Measurements from ENCODE around the gene SPACA7. TPM values are rescaled to one million over a fixed set of nuclear protein-coding genes. Genes with fewer than 3 reads are reported as not detected.

SPACA7 gene
- total RNA-seq, 4 donors from 2014 or later: not detected

DNA sequence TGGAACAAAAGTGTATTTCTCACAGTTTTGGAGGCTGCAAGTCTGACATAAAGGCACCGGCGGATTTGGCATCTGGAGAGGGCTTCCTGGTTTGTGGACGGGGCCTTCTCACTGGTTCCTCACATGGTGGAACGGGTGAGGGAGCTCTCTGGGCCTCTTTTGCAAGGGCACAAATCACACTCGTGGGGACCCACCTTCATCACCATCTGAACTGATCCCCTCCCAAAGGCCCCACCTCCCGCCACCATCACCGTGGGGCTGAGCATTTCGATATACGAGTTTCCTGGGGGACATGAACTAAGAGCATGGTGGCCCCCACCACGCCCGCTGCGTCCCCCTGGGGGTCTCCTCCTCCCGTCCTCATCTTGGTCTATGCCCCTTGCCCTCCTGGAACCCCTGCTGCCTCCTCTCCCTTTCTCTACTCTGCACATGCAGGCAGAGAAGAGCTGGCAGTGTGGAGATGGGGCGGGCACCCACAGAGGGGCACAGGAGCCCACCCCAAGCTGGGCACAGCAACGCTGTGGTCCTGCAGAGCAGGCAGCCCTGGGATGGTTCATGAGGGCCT is 20.8 kb upstream of the SPACA7 start:
- DNase-seq (ENCODE audit: low spot score in 2 of 2): no peak
- Histone ChIP-seq H3K4me1 (no peaks in the 10 kb centered on the region), H3K9me3 (peaks cover 0 to 8% (median 0%) of the 10 kb centered on the region in 4 donors), H3K27ac (no peak overlapping the region), H3K36me3 (no peaks in the 10 kb centered on the region), H3K4me3 (no peak overlapping the region), H3K27me3 (no peaks in the 10 kb centered on the region)
- TF ChIP-seq POLR2A (IDR thresholded peaks at IDR 0.05) (no peak), EP300 (IDR thresholded peaks at IDR 0.05) (no peak)
- TF ChIP-seq, protein P1, sequence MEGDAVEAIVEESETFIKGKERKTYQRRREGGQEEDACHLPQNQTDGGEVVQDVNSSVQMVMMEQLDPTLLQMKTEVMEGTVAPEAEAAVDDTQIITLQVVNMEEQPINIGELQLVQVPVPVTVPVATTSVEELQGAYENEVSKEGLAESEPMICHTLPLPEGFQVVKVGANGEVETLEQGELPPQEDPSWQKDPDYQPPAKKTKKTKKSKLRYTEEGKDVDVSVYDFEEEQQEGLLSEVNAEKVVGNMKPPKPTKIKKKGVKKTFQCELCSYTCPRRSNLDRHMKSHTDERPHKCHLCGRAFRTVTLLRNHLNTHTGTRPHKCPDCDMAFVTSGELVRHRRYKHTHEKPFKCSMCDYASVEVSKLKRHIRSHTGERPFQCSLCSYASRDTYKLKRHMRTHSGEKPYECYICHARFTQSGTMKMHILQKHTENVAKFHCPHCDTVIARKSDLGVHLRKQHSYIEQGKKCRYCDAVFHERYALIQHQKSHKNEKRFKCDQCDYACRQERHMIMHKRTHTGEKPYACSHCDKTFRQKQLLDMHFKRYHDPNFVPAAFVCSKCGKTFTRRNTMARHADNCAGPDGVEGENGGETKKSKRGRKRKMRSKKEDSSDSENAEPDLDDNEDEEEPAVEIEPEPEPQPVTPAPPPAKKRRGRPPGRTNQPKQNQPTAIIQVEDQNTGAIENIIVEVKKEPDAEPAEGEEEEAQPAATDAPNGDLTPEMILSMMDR (IDR thresholded peaks at IDR 0.05): no peak
- 79 to 84% methylated on average over 14 to 15 of the region's 15 CpGs for WGBS, 2 donors

DNA sequence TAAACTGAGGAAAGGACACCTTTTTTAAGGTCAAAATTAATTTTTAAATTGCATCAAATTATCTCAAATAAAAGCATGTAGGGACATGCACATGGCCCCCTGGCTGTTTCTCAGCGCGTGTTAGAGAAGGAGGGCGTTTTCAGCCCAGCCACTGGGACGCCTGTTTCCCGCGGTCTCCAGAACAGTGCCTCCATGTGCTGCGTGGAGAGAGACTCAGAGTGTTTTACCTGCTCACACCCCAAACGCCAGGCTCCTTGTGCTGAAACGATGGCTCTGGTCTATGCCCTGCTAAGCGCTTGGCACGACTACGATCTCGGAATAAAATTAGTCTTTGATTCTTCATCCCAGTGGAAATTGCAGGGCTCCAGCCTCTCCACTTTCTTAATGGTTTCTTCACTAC is 20.0 kb upstream of the SPACA7 start:
- Histone ChIP-seq H3K36me3 (no peaks in the 10 kb centered on the region), H3K4me3 (no peak overlapping the region), H3K27me3 (no peaks in the 10 kb centered on the region), H3K27ac (no peak overlapping the region), H3K4me1 (no peaks in the 10 kb centered on the region), H3K9me3 (peaks cover 0 to 13% (median 0%) of the 10 kb centered on the region in 4 donors)
- TF ChIP-seq POLR2A (IDR thresholded peaks at IDR 0.05) (no peak), EP300 (IDR thresholded peaks at IDR 0.05) (no peak)
- TF ChIP-seq, protein P1 (IDR thresholded peaks at IDR 0.05): no peak
- 77% methylated on average over 13 of the region's 13 CpGs for WGBS, 2 donors
- no peak for DNase-seq (ENCODE audit: low spot score in 2 of 2)

DNA sequence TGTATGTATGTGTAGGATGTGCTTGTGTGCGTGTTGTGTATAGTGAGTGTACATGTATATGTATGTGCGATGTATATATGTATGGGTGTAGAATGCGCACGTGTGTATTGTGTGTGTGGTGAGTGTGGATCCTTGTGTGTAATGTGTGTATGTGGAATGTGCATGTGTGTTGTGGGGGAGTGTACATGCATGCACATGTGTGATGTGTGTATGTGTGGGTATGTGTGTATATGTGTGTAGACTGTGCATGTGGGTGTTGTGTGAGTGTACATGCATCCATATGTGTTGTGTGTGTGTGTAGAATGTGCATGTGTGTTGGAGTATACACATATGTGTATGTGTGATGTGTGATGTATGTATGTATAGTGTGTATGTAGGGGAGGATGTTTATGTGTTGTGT is 18.0 kb upstream of the SPACA7 start:
- no peak for DNase-seq (ENCODE audit: low spot score in 2 of 2)
- Histone ChIP-seq H3K36me3 (no peaks in the 10 kb centered on the region), H3K9me3 (peaks cover 0 to 28% (median 0%) of the 10 kb centered on the region in 4 donors), H3K4me1 (no peaks in the 10 kb centered on the region), H3K27me3 (no peaks in the 10 kb centered on the region), H3K4me3 (no peak overlapping the region), H3K27ac (no peak overlapping the region)
- TF ChIP-seq, protein P1 (IDR thresholded peaks at IDR 0.05): no peak
- TF ChIP-seq EP300 (IDR thresholded peaks at IDR 0.05): no peak
- no peak for TF ChIP-seq POLR2A (IDR thresholded peaks at IDR 0.05)
- WGBS, 2 donors: 93 to 97% methylated on average over 4 of the region's 4 CpGs

- H3K27me3 ChIP-seq: no peaks in the 10 kb centered on the region
- 72 to 75% methylated on average over 5 of the region's 5 CpGs for WGBS, 2 donors
Observed at GRCh38 chr13:112362021-112362420, 14.1 kb upstream of the SPACA7 start.

DNA sequence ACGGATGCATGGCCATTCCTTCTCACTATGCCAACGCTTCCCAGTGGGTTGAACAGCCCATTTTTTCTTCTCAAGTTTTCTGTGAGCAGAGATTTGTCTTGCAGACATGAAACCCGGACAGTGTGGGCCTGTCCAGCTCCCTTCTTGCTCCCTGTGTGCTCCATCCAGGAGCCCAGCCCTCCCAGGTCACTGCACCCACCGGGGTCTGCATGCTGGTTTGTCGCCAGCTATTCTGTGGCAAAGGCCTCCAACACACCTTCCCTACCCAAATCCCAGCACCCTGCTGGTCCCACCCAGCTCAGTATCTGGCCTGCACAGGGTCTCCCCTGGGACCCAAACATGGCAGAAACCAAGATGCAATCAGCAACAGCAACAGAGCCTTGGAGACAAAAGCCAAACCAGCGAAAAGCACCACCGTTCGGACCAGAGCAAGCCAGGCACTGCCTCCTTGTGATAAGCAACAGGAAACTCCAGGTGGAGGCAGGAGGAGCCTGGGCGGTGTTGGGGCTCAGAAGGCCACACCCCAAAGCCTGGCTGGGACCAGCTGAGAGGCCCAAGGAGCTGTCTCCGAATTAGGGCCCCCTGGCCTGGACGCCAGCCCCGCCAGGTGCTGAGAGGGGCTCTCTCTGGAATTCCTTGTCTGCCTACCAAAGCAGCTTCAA is 12.2 kb upstream of the SPACA7 start:
- H3K9me3 ChIP-seq: peaks cover 0 to 76% (median 0%) of the 10 kb centered on the region in 4 donors
- TF ChIP-seq POLR2A (IDR thresholded peaks at IDR 0.05) (no peak), EP300 (IDR thresholded peaks at IDR 0.05) (no peak)
- TF ChIP-seq, protein P1 (IDR thresholded peaks at IDR 0.05): no peak
- no peaks in the 10 kb centered on the region for H3K4me1 ChIP-seq
- no peak for DNase-seq (ENCODE audit: low spot score in 2 of 2)
- H3K27ac ChIP-seq: no peak overlapping the region
- H3K36me3 ChIP-seq: no peaks in the 10 kb centered on the region
- WGBS, 2 donors: 52 to 59% methylated on average over 12 of the region's 12 CpGs
- H3K27me3 ChIP-seq: no peaks in the 10 kb centered on the region
- no peak overlapping the region for H3K4me3 ChIP-seq

More at GRCh38 chr13:112362021-112362420, 14.1 kb upstream of the SPACA7 start:
- TF ChIP-seq, protein P1 (IDR thresholded peaks at IDR 0.05): no peak
- TF ChIP-seq POLR2A (IDR thresholded peaks at IDR 0.05): no peak
- no peak for TF ChIP-seq EP300 (IDR thresholded peaks at IDR 0.05)
- no peaks in the 10 kb centered on the region for H3K36me3 ChIP-seq
- H3K27ac ChIP-seq: no peak overlapping the region
- H3K9me3 ChIP-seq: peaks cover 0 to 59% (median 0%) of the 10 kb centered on the region in 4 donors
- H3K4me1 ChIP-seq: no peaks in the 10 kb centered on the region
- DNase-seq (ENCODE audit: low spot score in 2 of 2): no peak
- no peak overlapping the region for H3K4me3 ChIP-seq
